ENCODE measurements around the gene SUMO3. TPM values are rescaled to one million over a fixed set of nuclear protein-coding genes. Genes with fewer than 3 reads are reported as not detected.

SUMO3 gene
- polyA plus RNA-seq, 1 donor (not counting 4 experiments of a cell fraction or from before 2014, with no cell fraction given), result 115 TPM

DNA sequence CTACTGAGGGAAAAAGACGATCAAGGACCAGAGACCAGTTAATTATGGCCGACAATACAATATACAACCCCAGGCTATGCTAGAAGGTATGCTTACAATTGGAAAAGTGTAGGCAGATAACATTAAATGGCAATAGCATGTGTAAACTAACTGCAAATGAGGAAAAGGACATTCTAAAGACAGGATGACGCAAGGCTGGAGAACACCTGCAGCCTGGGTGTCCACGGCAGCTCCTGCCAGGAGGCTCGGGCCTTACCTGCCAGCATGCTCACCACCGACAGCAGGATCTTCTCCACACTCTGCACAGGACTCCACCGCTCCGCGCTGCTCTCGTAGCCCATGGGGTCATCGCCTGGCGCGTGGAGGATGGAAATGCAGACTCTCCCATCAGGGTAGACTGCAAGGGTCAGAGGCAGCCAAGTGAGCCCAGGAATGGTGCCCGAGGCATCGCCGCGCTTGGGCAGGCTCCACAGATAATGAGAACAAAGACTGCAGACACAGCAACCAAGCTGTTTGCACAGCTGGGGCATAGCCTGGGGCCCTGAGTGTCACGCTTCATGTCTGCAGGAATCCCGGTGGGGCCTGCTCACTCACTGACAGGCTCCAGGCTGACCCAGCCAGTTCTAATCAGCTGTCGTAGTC lies 44.5 kb downstream of the SUMO3 start:
- DNase-seq (ENCODE audit: low read depth, low spot score), result no peak
- dilution Hi-C loops (cut with MboI; ENCODE audit: extremely low pct_ligation_motif_present, low sequenced_read_pairs), result no loop called here
- TF ChIP-seq, protein P1, sequence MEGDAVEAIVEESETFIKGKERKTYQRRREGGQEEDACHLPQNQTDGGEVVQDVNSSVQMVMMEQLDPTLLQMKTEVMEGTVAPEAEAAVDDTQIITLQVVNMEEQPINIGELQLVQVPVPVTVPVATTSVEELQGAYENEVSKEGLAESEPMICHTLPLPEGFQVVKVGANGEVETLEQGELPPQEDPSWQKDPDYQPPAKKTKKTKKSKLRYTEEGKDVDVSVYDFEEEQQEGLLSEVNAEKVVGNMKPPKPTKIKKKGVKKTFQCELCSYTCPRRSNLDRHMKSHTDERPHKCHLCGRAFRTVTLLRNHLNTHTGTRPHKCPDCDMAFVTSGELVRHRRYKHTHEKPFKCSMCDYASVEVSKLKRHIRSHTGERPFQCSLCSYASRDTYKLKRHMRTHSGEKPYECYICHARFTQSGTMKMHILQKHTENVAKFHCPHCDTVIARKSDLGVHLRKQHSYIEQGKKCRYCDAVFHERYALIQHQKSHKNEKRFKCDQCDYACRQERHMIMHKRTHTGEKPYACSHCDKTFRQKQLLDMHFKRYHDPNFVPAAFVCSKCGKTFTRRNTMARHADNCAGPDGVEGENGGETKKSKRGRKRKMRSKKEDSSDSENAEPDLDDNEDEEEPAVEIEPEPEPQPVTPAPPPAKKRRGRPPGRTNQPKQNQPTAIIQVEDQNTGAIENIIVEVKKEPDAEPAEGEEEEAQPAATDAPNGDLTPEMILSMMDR (optimal IDR thresholded peaks at IDR 0.05 in 1 of 3, IDR thresholded peaks at IDR 0.05 in 1 of 3, conservative IDR thresholded peaks at IDR 0.05 in 1 of 3; ENCODE audit: extremely low read depth in 1 of 3, insufficient read depth in 2 of 3, low read length in 3 of 3), result no peak
- TF ChIP-seq EZH2 (IDR thresholded peaks at IDR 0.05; ENCODE audit: low read length), result no peak

DNA sequence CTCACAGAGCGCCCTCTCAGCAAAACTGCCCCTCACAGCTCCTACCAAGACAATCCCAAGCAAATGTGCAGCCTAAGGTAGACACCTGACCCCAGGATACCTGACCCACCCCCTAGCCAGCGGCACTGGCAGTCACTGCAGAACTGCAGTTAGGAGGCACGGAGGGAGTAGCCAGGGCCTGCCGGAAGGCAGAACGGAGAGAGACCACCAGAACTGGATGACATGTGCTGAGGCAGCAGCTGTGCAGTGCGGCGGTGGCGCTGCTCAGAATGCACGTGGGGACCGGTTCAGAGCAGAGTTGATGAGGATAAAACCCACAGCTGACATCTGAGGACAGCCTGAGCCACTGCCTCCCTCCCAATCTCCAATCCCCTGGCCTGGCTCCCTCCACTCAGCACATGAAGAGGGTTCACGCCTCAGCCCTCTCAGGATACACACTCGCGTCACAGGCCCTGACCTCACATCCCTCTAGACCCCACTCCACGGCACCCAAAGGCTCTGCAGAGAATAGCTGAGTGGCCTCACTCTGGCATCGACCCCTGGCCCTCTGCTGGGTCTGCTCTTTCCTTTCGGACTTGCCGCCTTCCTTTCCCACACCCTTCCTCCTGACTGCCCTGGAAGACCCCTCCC lies 45.9 kb downstream of the SUMO3 start:
- Histone ChIP-seq H3K9me1 (ENCODE audit: control insufficient read depth, extremely low read depth, insufficient read depth, low read length) (no peaks in the 10 kb centered on the region), H2AFZ (ENCODE audit: control insufficient read depth, low read length) (no peak overlapping the region), H3K9me3 (ENCODE audit: control insufficient read depth, low read depth, low read length) (no peaks in the 10 kb centered on the region), H4K20me1 (ENCODE audit: control insufficient read depth, extremely low read depth, insufficient read depth, low read length) (no peaks in the 10 kb centered on the region), H3K27ac (ENCODE audit: control insufficient read depth, insufficient read depth, low read length) (no peak overlapping the region), H3K27me3 (ENCODE audit: control insufficient read depth, extremely low read depth, insufficient read depth, low read length) (no peaks in the 10 kb centered on the region), H3K4me2 (ENCODE audit: control insufficient read depth, extremely low read depth, insufficient read depth, low read depth, low read length) (no peak overlapping the region), H3K9ac (ENCODE audit: control insufficient read depth, extremely low read depth, insufficient read depth, low read length) (no peak overlapping the region), H3K79me2 (ENCODE audit: control insufficient read depth, insufficient read depth, low read length) (peaks cover 3% of the 10 kb centered on the region), H3K36me3 (ENCODE audit: control insufficient read depth in 2 of 2, extremely low read depth in 1 of 2, insufficient read depth in 2 of 2, low read length in 2 of 2) (peaks cover 22 to 27% of the 10 kb centered on the region in 2 experiments), H3K4me1 (ENCODE audit: control insufficient read depth, extremely low read depth, insufficient read depth, low read length) (no peaks in the 10 kb centered on the region), H3K4me3 (ENCODE audit: control insufficient read depth in 2 of 3, extremely low read depth in 1 of 3, insufficient read depth in 2 of 3, low read depth in 1 of 3, low read length in 3 of 3) (no peak overlapping the region)
- FAIRE-seq (no peak), DNase-seq (ENCODE audit: low read depth, low spot score) (no peak)
- dilution Hi-C loops (cut with MboI; ENCODE audit: extremely low pct_ligation_motif_present, low sequenced_read_pairs), result no loop called here
- no peak for TF ChIP-seq EZH2 (IDR thresholded peaks at IDR 0.05; ENCODE audit: low read length)
- TF ChIP-seq, protein P1 (optimal IDR thresholded peaks at IDR 0.05 in 1 of 3, IDR thresholded peaks at IDR 0.05 in 1 of 3, conservative IDR thresholded peaks at IDR 0.05 in 1 of 3; ENCODE audit: extremely low read depth in 1 of 3, insufficient read depth in 2 of 3, low read length in 3 of 3), result no peak

More for the DNA sequence above, 44.5 kb downstream of the SUMO3 start:
- H3K27me3 ChIP-seq (ENCODE audit: control insufficient read depth, extremely low read depth, insufficient read depth, low read length), result no peaks in the 10 kb centered on the region
- H3K27ac ChIP-seq (ENCODE audit: control insufficient read depth, insufficient read depth, low read length), result no peak overlapping the region
- peaks cover 11% of the 10 kb centered on the region for H3K79me2 ChIP-seq (ENCODE audit: control insufficient read depth, insufficient read depth, low read length)
- H3K9ac ChIP-seq (ENCODE audit: control insufficient read depth, extremely low read depth, insufficient read depth, low read length), result no peak overlapping the region
- FAIRE-seq, result no peak
- no peak overlapping the region for H3K4me2 ChIP-seq (ENCODE audit: control insufficient read depth, extremely low read depth, insufficient read depth, low read depth, low read length)
- H4K20me1 ChIP-seq (ENCODE audit: control insufficient read depth, extremely low read depth, insufficient read depth, low read length), result no peaks in the 10 kb centered on the region
- peaks cover 4% of the 10 kb centered on the region for H3K4me1 ChIP-seq (ENCODE audit: control insufficient read depth, extremely low read depth, insufficient read depth, low read length)
- H3K9me1 ChIP-seq (ENCODE audit: control insufficient read depth, extremely low read depth, insufficient read depth, low read length), result no peaks in the 10 kb centered on the region
- no peak overlapping the region for H3K4me3 ChIP-seq (ENCODE audit: control insufficient read depth in 2 of 3, extremely low read depth in 1 of 3, insufficient read depth in 2 of 3, low read depth in 1 of 3, low read length in 3 of 3)
- H3K36me3 ChIP-seq (ENCODE audit: control insufficient read depth in 2 of 2, extremely low read depth in 1 of 2, insufficient read depth in 2 of 2, low read length in 2 of 2), result peaks cover 27 to 29% of the 10 kb centered on the region in 2 experiments
- no peaks in the 10 kb centered on the region for H3K9me3 ChIP-seq (ENCODE audit: control insufficient read depth, low read depth, low read length)
- H2AFZ ChIP-seq (ENCODE audit: control insufficient read depth, low read length), result no peak overlapping the region
